CD4-positive, alpha-beta T cell treated with Interleukin-15 for 1 hour (primary cell): ENCODE data around the gene CEL.

Experiments used
- DNase-seq: peaks from one replicate; pipeline ENCODE4 v3.0.0-alpha.2; 2020

Gene CEL

GRCh38 chr9:133119103-133119845, 57.5 kb downstream of the CEL start:
- DNase-seq = no peak

- no peak for DNase-seq
These were observed 58.2 kb downstream of the CEL start for GRCh38 chr9:133119846-133120500.

GRCh38 chr9:133120501-133121197, 58.9 kb downstream of the CEL start:
- no peak for DNase-seq
